K562 (cell line): ENCODE results near the gene CACNA2D2. TPM values are rescaled to one million over a fixed set of nuclear protein-coding genes. Genes with fewer than 3 reads are reported as not detected.

Experiments used
- ATAC-seq: fragments of 200-7000 bp; cut with Tn5 transposase; 3 replicates; pipeline ENCODE4 v1.9.1; 2020; ENCODE audit warnings: moderate library complexity
- BruUV-seq: library from RNA; stranded (reverse); fragments of 400-500 nt; replicated peaks from 2 replicates; lab custom pipeline; 2021; lab: Mats Ljungman, UMichigan
- CTCF ChIA-PET: fragments of 300-600 bp; formaldehyde crosslinking; extraction: SDS; loops from one replicate; lab custom pipeline; 2021; ENCODE audit warnings: low intra/inter-chr PET ratio; lab: Yijun Ruan, JAX
- POLR2A ChIA-PET: fragments of 300-600, 350-650 bp; sonication (Branson Sonifier 250); formaldehyde crosslinking; extraction: SDS; loops from one replicate; lab custom pipeline; 2021; ENCODE audit warnings: antibody characterized with exemption, inconsistent platforms; lab: Yijun Ruan, JAX
- DNase-seq, 4 experiments: peaks; one replicate each; pipeline versions ENCODE4 v3.0.0 to v3.0.0-alpha.2; 2011 to 2018; ENCODE audit warnings: low spot score in 3 of 4, mixed read lengths in 3 of 4; ENCODE audit errors: extremely low read depth in 1 of 4
- FAIRE-seq: peaks from 2 replicates; lab custom pipeline; 2011; peaks lifted over from hg19 to GRCh38; lab: Jason Lieb, UNC
- H2AFZ ChIP-seq: 2 replicates; pipeline ENCODE4 v1.6.0; 2011; ENCODE audit warnings: low read depth, low read length, control low read depth, inconsistent platforms
- H3K27ac ChIP-seq: fragments of 200-600 bp; 3 replicates; pipeline ENCODE4 v1.8.0; 2011; ENCODE audit warnings: low read depth, mild to moderate bottlenecking, control low read depth, inconsistent platforms, low read length, moderate library complexity, mixed read lengths; ENCODE audit errors: extremely low read depth
- H3K27me3 ChIP-seq, 2 experiments: fragments of 300-600 bp in 1 of 2; 2 replicates in 1 of 2; 3 replicates in 1 of 2; pipeline versions ENCODE4 v1.6.0 to v1.8.0; 2011; ENCODE audit warnings: inconsistent platforms in 2 of 2, low read length in 2 of 2, mild to moderate bottlenecking in 1 of 2, mixed read lengths in 1 of 2, moderate library complexity in 1 of 2; ENCODE audit not compliant: control insufficient read depth in 2 of 2, insufficient read depth in 2 of 2
- H3K36me3 ChIP-seq: fragments of 300-600 bp; 3 replicates; pipeline ENCODE4 v1.8.0; 2011; ENCODE audit warnings: mild to moderate bottlenecking, low read length, inconsistent platforms; ENCODE audit not compliant: control insufficient read depth, insufficient read depth
- H3K4me1 ChIP-seq, 2 experiments: fragments of 200-600 bp in 1 of 2; replicated peaks in 1 of 2; 2 replicates in 1 of 2; 3 replicates in 1 of 2; pipeline versions ENCODE4 v1.5.1 to v1.8.0; 2011; ENCODE audit warnings: inconsistent platforms in 2 of 2, low read length in 2 of 2, mild to moderate bottlenecking in 1 of 2, mixed read lengths in 1 of 2, moderate library complexity in 1 of 2; ENCODE audit not compliant: control insufficient read depth in 2 of 2, insufficient read depth in 2 of 2
- H3K4me2 ChIP-seq: 2 replicates; pipeline ENCODE4 v1.6.1; 2011; ENCODE audit warnings: low read length, control low read depth, inconsistent platforms, mixed read lengths; ENCODE audit not compliant: insufficient read depth
- H3K4me3 ChIP-seq: fragments of 200-600 bp; sonication (generic), shearing (Covaris generic); 2 replicates; pipeline ENCODE4 v1.5.1; 2016; ENCODE audit warnings: control low read depth, inconsistent platforms
- H3K79me2 ChIP-seq: fragments of 200-600 bp; 3 replicates; pipeline ENCODE4 v1.8.0; 2011; ENCODE audit warnings: low read length, inconsistent platforms; ENCODE audit not compliant: control insufficient read depth, insufficient read depth
- H3K9ac ChIP-seq, 2 experiments: 2 replicates each; pipeline versions ENCODE4 v1.6.0 to v1.6.1; 2011; ENCODE audit warnings: low read depth in 2 of 2, low read length in 2 of 2, control low read depth in 1 of 2, inconsistent platforms in 1 of 2, mild to moderate bottlenecking in 1 of 2, mixed read lengths in 1 of 2; ENCODE audit not compliant: insufficient read depth in 1 of 2
- H3K9me1 ChIP-seq: one replicate; pipeline ENCODE4 v1.6.0; 2011; ENCODE audit warnings: inconsistent platforms, mild to moderate bottlenecking, low read length, moderate library complexity; ENCODE audit not compliant: control insufficient read depth, insufficient read depth
- H3K9me3 ChIP-seq: replicated peaks from 2 replicates; pipeline ENCODE4 v1.5.1; 2011; ENCODE audit warnings: low read depth, low read length, inconsistent platforms; ENCODE audit not compliant: control insufficient read depth, insufficient read depth
- H4K20me1 ChIP-seq: replicated peaks from 2 replicates; pipeline ENCODE4 v1.6.1; 2011; ENCODE audit warnings: low read length, inconsistent platforms, mixed read lengths; ENCODE audit not compliant: control insufficient read depth, insufficient read depth
- DPF2 ChIP-seq: fragments of 450-650 bp; IDR thresholded peaks from 2 replicates; pipeline ENCODE4 v1.6.1; 2016
- EGR1 ChIP-seq: fragments of 450-650 bp; conservative IDR thresholded peaks from 2 replicates; pipeline ENCODE4 v1.6.1; 2017; ENCODE audit warnings: mild to moderate bottlenecking
- MYNN ChIP-seq, 2 experiments: sonication (generic); formaldehyde crosslinking in 1 of 2; IDR thresholded peaks; 2 replicates each; pipeline versions ENCODE4 v1.5.0 to v1.6.1; 2016 to 2020; ENCODE audit warnings: antibody characterized with exemption in 1 of 2, missing genetic modification reagents in 1 of 2
- PML ChIP-seq: IDR thresholded peaks from 2 replicates; pipeline ENCODE4 v1.6.1; 2012; ENCODE audit warnings: low read length, inconsistent platforms
- POLR2G ChIP-seq: fragments of 200-400 bp; formaldehyde crosslinking; IDR thresholded peaks from 2 replicates; pipeline ENCODE4 v1.6.1; 2017; ENCODE audit warnings: low read depth, mild to moderate bottlenecking, antibody characterized with exemption, low read length, moderate library complexity
- SIN3A ChIP-seq, 2 experiments: fragments of 150-350 bp in 1 of 2; IDR thresholded peaks; 2 replicates each; pipeline ENCODE4 v1.6.1; 2011 to 2016; ENCODE audit warnings: borderline replicate concordance in 2 of 2, low read depth in 2 of 2, low read length in 2 of 2, mild to moderate bottlenecking in 2 of 2, moderate library complexity in 2 of 2; ENCODE audit not compliant: control insufficient read depth in 1 of 2
- ZNF174 ChIP-seq: fragments of 250-450 bp; sonication (Bioruptor Pico); IDR thresholded peaks from 2 replicates; pipeline ENCODE4 v1.4.0; 2020; ENCODE audit warnings: mild to moderate bottlenecking
- ZNF57 ChIP-seq: fragments of 450-650 bp; formaldehyde crosslinking; IDR thresholded peaks from 2 replicates; pipeline ENCODE4 v1.4.0; 2020; ENCODE audit warnings: mild to moderate bottlenecking, moderate library complexity
- ZNF696 ChIP-seq: fragments of 250-450 bp; sonication (Bioruptor Pico); conservative IDR thresholded peaks from 2 replicates; pipeline ENCODE4 v1.4.0; 2020; ENCODE audit warnings: mild to moderate bottlenecking, moderate library complexity
- WGBS: fragments of 100-300 bp; shearing (Covaris generic); methylation state at CpG from one replicate; pipeline ENCODE4 v1.1.6; 2016; ENCODE audit warnings: low coverage, mixed read lengths; ENCODE audit not compliant: insufficient coverage; ENCODE audit errors: missing lambda C conversion rate; 5-methylcytosine and 5-hydroxymethylcytosine counted together
- in situ Hi-C: fragments of 300-500 bp; cut with MboI; formaldehyde crosslinking; loops from 4 replicates; pipeline ENCODE4 v1.15.0; 2018; ENCODE audit warnings: inconsistent platforms, mixed read lengths
- intact Hi-C: fragments of 100-400 bp; cut with micrococcal nuclease; formaldehyde crosslinking; loops from 2 replicates; pipeline ENCODE4 v1.14.2; 2022
- polyA plus RNA-seq, 8 experiments: library from polyadenylated mRNA; depleted of rRNA in 4 of 8; stranded (reverse) in 5 of 8; unstranded in 3 of 8; fragments of >200 nt; fragmentation: Nextera tagmentation in 2 of 8; fragmentation: Illumina TruSeq in 1 of 8; extraction: Ambion mirVana in 2 of 8; extraction: Trizol in 1 of 8; gene quantifications; 2 replicates each; pipeline versions ENCODE4 v1.2.1 to v1.2.3, GENCODE V29; 2011 to 2014; ENCODE audit warnings: inconsistent platforms in 1 of 8, missing spikeins in 1 of 8
- total RNA-seq, 7 experiments: library from RNA; depleted of rRNA in 6 of 7; stranded (reverse); fragments of >200 nt in 6 of 7; fragmentation: Illumina TruSeq in 2 of 7; extraction: Trizol in 2 of 7; gene quantifications; 2 replicates each; pipeline versions ENCODE4 v1.2.1 to v1.2.3, GENCODE V29; 2011 to 2021; ENCODE audit warnings: low replicate concordance in 1 of 7
- TF ChIP-seq, protein P1 (sequence below): sonication (generic); formaldehyde crosslinking; IDR thresholded peaks from 2 replicates; pipeline ENCODE4 v1.8.0; 2022; ENCODE audit warnings: mild to moderate bottlenecking, missing genetic modification reagents
- TF ChIP-seq, protein P2 (sequence below), 2 experiments: fragments of 200-800 bp in 1 of 2; sonication (Bioruptor generic) in 1 of 2; sonication (generic) in 1 of 2; formaldehyde crosslinking in 1 of 2; IDR thresholded peaks in 1 of 2; conservative IDR thresholded peaks in 1 of 2; 2 replicates each; pipeline versions ENCODE4 v1.5.0 to v1.6.1; 2016 to 2020; ENCODE audit warnings: missing compliant biosample characterization in 1 of 2, missing genetic modification characterization in 1 of 2, missing genetic modification reagents in 1 of 2
- TF ChIP-seq, protein P3 (sequence below): fragments of 250-450 bp; sonication (Bioruptor Pico); IDR thresholded peaks from 2 replicates; pipeline ENCODE4 v1.5.0; 2021; ENCODE audit warnings: mild to moderate bottlenecking, moderate library complexity

Gene CACNA2D2
- total and polyA plus RNA-seq, 9 of the 15 experiments (the other 6 are each of a cell fraction or from before 2014, with no cell fraction given): 0.11 to 0.58 (median 0.36) TPM; not detected in 2

DNA sequence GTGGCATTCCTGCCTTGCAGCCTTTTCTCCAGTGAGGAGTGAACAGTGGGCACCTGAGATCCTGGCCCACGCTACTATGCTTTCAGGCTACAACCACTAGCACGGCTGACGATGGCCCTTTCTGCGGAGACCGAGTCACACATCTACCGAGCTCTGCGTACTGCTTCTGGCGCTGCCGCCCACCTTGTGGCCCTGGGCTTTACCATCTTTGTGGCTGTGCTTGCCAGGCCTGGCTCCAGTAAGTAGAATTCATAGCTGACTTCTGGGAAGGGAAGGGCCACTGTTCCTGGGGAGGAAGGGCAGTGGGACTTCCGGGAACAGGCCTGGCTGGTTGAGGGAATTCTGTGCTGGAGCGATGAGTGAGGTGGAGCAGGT, 152.1 kb downstream of the CACNA2D2 start (continued):
- TF ChIP-seq, protein P1, sequence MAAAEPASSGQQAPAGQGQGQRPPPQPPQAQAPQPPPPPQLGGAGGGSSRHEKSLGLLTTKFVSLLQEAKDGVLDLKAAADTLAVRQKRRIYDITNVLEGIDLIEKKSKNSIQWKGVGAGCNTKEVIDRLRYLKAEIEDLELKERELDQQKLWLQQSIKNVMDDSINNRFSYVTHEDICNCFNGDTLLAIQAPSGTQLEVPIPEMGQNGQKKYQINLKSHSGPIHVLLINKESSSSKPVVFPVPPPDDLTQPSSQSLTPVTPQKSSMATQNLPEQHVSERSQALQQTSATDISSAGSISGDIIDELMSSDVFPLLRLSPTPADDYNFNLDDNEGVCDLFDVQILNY: no peak
- TF ChIP-seq EGR1 (no peak), MYNN (IDR thresholded peaks at IDR 0.05) (no peak), MYNN (CRISPR knock-in tag; IDR thresholded peaks at IDR 0.05) (no peak)

DNA sequence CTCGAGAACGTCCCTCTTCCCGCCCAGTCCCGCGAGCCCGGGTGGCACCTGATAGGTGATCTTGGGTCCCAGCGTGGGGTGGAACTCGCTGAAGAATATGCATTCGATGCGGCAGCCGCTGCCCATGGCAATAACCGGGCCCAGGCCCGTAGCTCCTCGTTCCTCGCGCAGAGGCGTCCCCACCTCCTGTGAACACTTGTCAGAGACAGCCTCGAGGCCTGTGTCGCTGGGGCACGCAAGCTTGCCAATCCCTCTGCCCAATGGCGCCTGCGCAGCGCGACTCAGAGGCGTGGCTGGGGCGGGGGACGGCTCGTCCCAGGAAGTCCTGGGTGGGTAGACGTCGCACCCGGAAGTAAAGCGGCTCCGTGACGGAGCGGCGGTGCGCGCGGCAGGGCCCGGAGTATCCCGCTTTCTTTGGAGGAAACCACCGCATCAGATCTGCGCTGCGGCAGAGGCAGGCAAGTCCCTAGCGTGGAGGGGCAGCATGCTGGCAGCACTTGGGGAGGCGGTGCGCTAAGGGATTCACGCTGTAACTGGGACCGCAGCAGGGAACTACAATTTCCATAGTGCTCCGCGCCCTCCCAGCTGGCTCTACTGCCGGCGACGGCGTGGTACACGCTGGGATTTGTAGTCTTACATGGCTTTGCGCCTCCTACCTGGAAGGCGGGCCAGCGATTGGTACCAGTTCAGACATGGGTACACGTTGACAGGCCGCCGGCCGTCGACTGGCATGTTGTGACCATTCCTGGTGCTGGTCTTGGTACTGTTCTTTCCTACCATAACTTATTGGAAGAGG, 152.7 kb downstream of the CACNA2D2 start, which contains the start of the genes CYB561D2 and NPRL2:
Gene CYB561D2 (plus strand): TSS at position 336 of the 796 bp plus-strand sequence. CDS start 572 bp downstream, outside the sequence.
Gene NPRL2 (minus strand): TSS at position 249 of the 796 bp plus-strand sequence. CDS start 123 bp downstream, at position 126.
- CTCF ChIA-PET: no interaction called here
- intact Hi-C loops (no loop called here), in situ Hi-C loops (no loop called here)
- Histone ChIP-seq H3K27ac (peak within 1 kb of the TSS; percentile 77), H3K79me2 (peaks cover 30% of the 10 kb centered on the region), H3K9ac (peak within 1 kb of the TSS; percentile 73 to 93), H2AFZ (peak within 1 kb of the TSS; percentile 98), H3K4me1 (peaks cover 13 to 43% of the 10 kb centered on the region in 2 experiments; a peak in 4 of 5 replicates), H3K9me3 (no peaks in the 10 kb centered on the region; the same call in 1 of the 2 replicates), H3K27me3 (no peaks in the 10 kb centered on the region), H3K4me3 (peak within 1 kb of the TSS; percentile 72), H3K4me2 (peak within 1 kb of the TSS; percentile 86), H3K36me3 (peaks cover 49% of the 10 kb centered on the region; the same call in 2 of the 3 replicates), H3K9me1 (peaks cover 6% of the 10 kb centered on the region), H4K20me1 (peaks cover 4% of the 10 kb centered on the region; the same call in 1 of the 2 replicates)
- 0% methylated on average over 43 of the region's 64 CpGs for WGBS
- POLR2A ChIA-PET: interaction anchor here (0.6 to 1.6 kb wide), 8 partner anchors 9 to 252 kb away, joined by 3 to 12 read pairs (median 4); partner anchors contain the start of gene RASSF1
- FAIRE-seq (peak; percentile 96), DNase-seq (peak; percentile 85 to 90 (median 89)), ATAC-seq (peak; percentile 97)
- BruUV-seq: no TSS peak
- TF ChIP-seq ZNF696 (CRISPR knock-in tag) (no peak), POLR2G (peak; percentile 86), ZNF174 (CRISPR knock-in tag) (no peak), PML (no peak), SIN3A (IDR thresholded peaks at IDR 0.05; ENCODE audit: borderline replicate concordance in 2 of 2, control insufficient read depth in 1 of 2, low read depth in 2 of 2, low read length in 2 of 2) (peak; percentile 70 to 87; a peak in 2 of 4 replicates), ZNF57 (CRISPR knock-in tag) (no peak), DPF2 (no peak)
- TF ChIP-seq, protein P2, sequence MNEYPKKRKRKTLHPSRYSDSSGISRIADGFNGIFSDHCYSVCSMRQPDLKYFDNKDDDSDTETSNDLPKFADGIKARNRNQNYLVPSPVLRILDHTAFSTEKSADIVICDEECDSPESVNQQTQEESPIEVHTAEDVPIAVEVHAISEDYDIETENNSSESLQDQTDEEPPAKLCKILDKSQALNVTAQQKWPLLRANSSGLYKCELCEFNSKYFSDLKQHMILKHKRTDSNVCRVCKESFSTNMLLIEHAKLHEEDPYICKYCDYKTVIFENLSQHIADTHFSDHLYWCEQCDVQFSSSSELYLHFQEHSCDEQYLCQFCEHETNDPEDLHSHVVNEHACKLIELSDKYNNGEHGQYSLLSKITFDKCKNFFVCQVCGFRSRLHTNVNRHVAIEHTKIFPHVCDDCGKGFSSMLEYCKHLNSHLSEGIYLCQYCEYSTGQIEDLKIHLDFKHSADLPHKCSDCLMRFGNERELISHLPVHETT (CRISPR knock-in tag; conservative IDR thresholded peaks at IDR 0.05 in 1 of 2, IDR thresholded peaks at IDR 0.05 in 1 of 2): 0 out of 4 replicates have a peak, but pooled peaks of 1 of the 2 experiments have one; percentile 56
- TF ChIP-seq, protein P3, sequence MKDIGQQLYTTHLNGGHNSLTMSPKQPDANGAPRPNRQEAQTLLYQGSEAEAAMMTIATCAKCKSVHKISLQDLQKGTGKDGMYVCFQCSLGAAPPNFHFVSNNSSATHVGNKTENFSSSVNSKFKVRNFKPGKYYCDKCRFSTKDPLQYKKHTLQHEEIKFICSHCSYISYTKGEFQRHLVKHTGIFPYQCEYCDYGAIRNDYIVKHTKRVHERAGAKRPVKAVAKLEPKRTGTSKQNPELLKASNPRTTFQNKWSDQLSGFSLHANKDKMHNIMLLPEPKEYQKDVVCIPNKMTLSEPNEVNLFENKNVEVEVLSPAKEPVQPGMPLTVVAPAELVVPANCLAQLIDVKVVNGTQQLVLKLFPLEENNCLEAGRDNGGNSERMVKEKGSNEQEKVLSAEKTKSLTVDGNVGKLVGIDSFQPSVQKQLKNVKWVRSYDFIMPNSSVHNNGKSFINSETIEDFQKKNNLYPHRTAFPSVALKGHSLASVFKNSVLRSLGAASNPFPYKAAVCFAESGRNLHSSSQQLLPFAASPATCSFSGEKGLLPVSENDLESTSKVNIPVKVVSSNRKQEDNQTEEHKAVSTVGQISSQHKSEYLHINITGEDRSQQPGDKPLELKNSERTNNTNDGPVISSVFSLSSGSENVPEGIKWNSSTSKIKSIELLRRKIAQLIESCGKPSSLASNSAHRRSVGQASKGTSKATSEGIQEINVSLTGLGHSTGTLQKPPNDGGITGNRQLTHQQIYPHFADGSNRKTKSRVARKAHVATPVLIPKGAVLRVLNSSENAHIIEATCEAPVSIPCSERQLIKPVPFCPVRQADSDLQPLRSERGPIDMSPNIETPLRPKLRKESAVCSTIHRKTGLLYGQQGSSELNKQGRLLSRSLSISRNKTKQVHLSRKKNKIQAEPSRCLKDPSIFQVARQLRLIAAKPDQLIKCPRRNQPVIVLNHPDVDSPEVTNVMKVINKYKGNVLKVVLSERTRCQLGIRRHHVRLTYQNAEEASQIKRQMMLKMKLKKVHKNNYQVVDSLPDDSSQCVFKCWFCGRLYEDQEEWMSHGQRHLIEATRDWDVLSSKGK: no peak
